Measurements from ENCODE around the gene DPF1.
"Not testable (repeated sequence)": the region's sequence is repeated elsewhere in the genome, so short reads cannot be mapped to it uniquely, and the experiment has no call there.

DPF1 gene

GRCh38 chr19:38224014-38224862, at the start of gene DPF1:
DPF1 (minus strand) TSS chr19:38224222; CDS start chr19:38224142, 80 bp downstream.
- peak; percentile 15 for DNase-seq (ENCODE audit: low read depth)

- no peak for DNase-seq (ENCODE audit: low read depth)
Observed at GRCh38 chr19:38273499-38273898, 49.5 kb upstream of the DPF1 start.

GRCh38 chr19:38270587-38271167, 46.7 kb upstream of the DPF1 start:
- DNase-seq (ENCODE audit: low read depth) = no peak

- DNase-seq (ENCODE audit: low read depth) = no peak
Observed at GRCh38 chr19:38268539-38268938, 44.5 kb upstream of the DPF1 start.

GRCh38 chr19:38267761-38268483, 43.9 kb upstream of the DPF1 start:
- no peak for DNase-seq (ENCODE audit: low read depth)

- DNase-seq (ENCODE audit: low read depth) = no peak
Observed at GRCh38 chr19:38266981-38267597, 43.1 kb upstream of the DPF1 start.

GRCh38 chr19:38265921-38266429, 42.0 kb upstream of the DPF1 start:
- no peak for DNase-seq (ENCODE audit: low read depth)

- DNase-seq (ENCODE audit: low read depth) = no peak
Observed at GRCh38 chr19:38265213-38265861, 41.3 kb upstream of the DPF1 start.

GRCh38 chr19:38264486-38265212, 40.6 kb upstream of the DPF1 start, which contains the start of gene SPINT2:
SPINT2 (plus strand) TSS chr19:38264573; CDS start chr19:38264893, 320 bp downstream.
- DNase-seq (ENCODE audit: low read depth) = peak; percentile 67

- DNase-seq (ENCODE audit: low read depth) = no peak
Observed at GRCh38 chr19:38263689-38264485, 39.9 kb upstream of the DPF1 start.

GRCh38 chr19:38262585-38263268, 38.7 kb upstream of the DPF1 start:
- no peak for DNase-seq (ENCODE audit: low read depth)

GRCh38 chr19:38261942-38262341, 37.9 kb upstream of the DPF1 start:
- not testable (repeated sequence) for DNase-seq (ENCODE audit: low read depth)

GRCh38 chr19:38255383-38256014, 31.5 kb upstream of the DPF1 start:
- DNase-seq (ENCODE audit: low read depth) = no peak

- DNase-seq (ENCODE audit: low read depth) = no peak
Observed at GRCh38 chr19:38253788-38254187, 29.8 kb upstream of the DPF1 start.

GRCh38 chr19:38252941-38253691, 29.1 kb upstream of the DPF1 start:
- no peak for DNase-seq (ENCODE audit: low read depth)

GRCh38 chr19:38252385-38252784, 28.4 kb upstream of the DPF1 start:
- DNase-seq (ENCODE audit: low read depth) = no peak

- no peak for DNase-seq (ENCODE audit: low read depth)
Observed at GRCh38 chr19:38251564-38252051, 27.6 kb upstream of the DPF1 start.
